Mammary epithelial cell (primary cell): ENCODE results near the gene TRIP12.

Experiments used
- CTCF ChIP-seq, 2 donors: IDR thresholded peaks in 1 of 2; conservative IDR thresholded peaks in 1 of 2; 2 replicates each; pipeline ENCODE4 v1.5.1; 2011 to 2012; ENCODE audit warnings: inconsistent platforms in 2 of 2, low read length in 2 of 2, mild to moderate bottlenecking in 2 of 2, control low read depth in 1 of 2, low read depth in 1 of 2; ENCODE audit not compliant: insufficient read depth in 1 of 2; ENCODE audit errors: extremely low read depth in 1 of 2
- EZH2 ChIP-seq: IDR thresholded peaks from 2 replicates; pipeline ENCODE4 v1.6.1; 2012; ENCODE audit warnings: low read length, inconsistent platforms, borderline replicate concordance

GRCh38 chr2:229856413-229856812 lies 65.4 kb downstream of the TRIP12 start:
- TF ChIP-seq CTCF (conservative IDR thresholded peaks at IDR 0.05 in 1 of 2, IDR thresholded peaks at IDR 0.05 in 1 of 2; ENCODE audit: extremely low read depth in 1 of 2, insufficient read depth in 1 of 2, low read depth in 1 of 2, low read length in 2 of 2) = no peak
- TF ChIP-seq EZH2 = no peak
